Stimulated activated CD4-positive, alpha-beta T cell treated with anti-CD3 and anti-CD28 coated beads, Interleukin-1b, Interleukin-23, amount 100 ng/mL, for 1 hour (primary cell): ENCODE results near the gene SUPT20H.

Experiments
- DNase-seq, 2 donors: peaks; one replicate each; pipeline ENCODE4 v3.0.0-alpha.2; 2020; ENCODE audit warnings: low read depth in 2 of 2

The SUPT20H gene

GRCh38 chr13:37058910-37059847 lies at the start of gene SUPT20H:
TSS of gene SUPT20H (minus strand) at chr13:37059688. CDS start at chr13:37051490, 8,198 bp downstream.
- peak; percentile 87 to 94 for DNase-seq

DNA sequence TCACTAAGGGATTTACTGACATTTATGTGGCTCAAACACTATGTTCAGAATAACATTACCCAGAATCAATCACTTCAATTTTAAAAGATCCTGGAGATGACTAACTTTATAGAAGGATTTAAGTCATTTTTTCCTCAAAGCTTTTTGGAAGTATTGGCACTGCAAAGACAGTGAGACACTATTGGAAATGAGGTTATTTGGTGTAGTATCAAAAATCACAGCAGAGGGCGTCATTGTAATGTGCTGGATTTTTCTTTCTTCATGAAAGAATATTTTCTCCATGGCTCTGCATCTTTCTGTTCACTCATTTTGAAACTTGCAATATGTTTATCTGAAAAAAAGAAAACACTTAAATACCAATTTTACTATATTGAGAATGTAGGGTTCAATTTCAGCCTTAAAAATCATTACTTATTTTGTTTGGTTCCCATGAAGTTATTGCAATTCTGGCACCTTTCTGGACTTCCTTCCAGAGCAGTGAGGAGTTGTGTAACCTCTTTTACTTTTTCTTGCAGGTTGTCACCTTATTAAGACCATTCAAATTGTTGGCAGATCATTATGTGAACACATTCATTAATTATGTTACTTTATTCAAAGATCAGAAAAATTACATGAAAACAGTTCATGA lies 49.7 kb upstream of the SUPT20H start:
- DNase-seq: no peak

DNA sequence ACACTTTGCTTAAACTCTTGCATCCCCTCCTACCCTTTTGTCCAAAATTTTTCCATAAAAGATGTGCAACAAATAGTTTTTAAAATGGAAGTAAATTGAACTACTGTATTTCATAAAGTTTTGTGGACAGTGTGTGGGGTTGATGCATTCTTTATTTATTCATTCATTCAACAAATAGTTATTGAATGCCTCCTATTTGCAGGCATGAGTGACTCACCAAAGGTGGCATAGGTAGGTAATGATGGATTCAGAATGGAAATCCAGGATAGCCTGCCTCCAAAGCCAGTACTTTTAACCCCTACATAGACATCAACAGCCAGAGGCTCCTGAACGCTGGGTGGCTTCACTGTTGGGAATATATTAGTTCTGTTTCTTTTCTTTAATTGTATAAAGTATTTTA lies 48.4 kb upstream of the SUPT20H start:
- no peak for DNase-seq

- DNase-seq: no peak
Observed at GRCh38 chr13:37107456-37107855, 48.0 kb upstream of the SUPT20H start.

DNA sequence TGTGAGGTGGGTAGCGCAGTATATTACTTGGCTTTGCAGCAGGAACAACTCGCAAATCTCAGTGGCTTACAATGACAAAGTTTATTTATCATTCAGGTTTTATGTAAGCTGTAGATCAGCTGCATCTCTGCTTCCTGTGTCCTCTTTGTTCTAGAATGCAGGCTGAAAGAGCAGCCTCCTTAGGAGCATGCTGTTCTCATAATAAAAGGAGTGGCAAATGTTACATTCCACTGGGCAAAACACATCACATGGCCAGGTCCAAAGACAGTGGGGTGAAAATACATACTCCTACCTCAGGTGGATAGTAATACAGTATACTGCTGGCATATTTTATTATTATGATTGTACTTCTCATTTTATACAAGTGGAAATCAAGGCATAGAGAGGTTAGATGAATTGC lies 47.2 kb upstream of the SUPT20H start:
- no peak for DNase-seq

DNA sequence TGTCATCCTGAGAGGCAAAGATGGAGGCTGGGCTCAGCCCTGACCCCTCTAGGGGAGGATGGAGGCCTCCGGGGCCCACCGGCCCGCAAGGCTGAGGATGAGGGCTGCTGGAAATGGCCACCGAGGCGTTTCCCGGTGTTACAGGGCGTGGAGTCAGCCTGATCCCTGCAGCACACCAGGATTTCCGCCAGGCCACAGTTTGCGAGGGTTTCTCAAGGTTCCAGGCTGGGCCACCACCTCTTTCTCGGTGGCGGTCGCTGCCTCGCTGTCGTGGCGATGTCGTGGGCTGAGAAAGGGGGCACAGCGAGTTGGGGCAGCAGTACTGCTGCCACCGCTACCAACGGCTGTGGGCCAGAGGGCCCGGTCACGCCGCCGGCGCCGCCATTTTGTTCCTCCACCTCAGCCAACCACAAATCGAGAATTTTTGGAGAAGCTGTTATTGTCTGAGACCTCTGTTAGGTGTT lies 45.8 kb upstream of the SUPT20H start, which contains the start of gene CSNK1A1L:
CSNK1A1L (minus strand) TSS at position 414 of the 464 bp plus-strand sequence; CDS start at position 6, 408 bp downstream.
- no peak for DNase-seq

- DNase-seq: no peak
Observed at GRCh38 chr13:37102896-37103295, 43.4 kb upstream of the SUPT20H start.

GRCh38 chr13:37101201-37101600 lies 41.7 kb upstream of the SUPT20H start:
- no peak for DNase-seq

- DNase-seq: no peak
Observed at GRCh38 chr13:37100731-37101130, 41.2 kb upstream of the SUPT20H start.

GRCh38 chr13:37097076-37097475 lies 37.6 kb upstream of the SUPT20H start:
- DNase-seq: no peak

GRCh38 chr13:37094840-37095239 lies 35.4 kb upstream of the SUPT20H start:
- no peak for DNase-seq

GRCh38 chr13:37094099-37094498 lies 34.6 kb upstream of the SUPT20H start:
- no peak for DNase-seq

GRCh38 chr13:37091835-37092234 lies 32.3 kb upstream of the SUPT20H start:
- DNase-seq: no peak

GRCh38 chr13:37090912-37091311 lies 31.4 kb upstream of the SUPT20H start:
- DNase-seq: no peak

DNA sequence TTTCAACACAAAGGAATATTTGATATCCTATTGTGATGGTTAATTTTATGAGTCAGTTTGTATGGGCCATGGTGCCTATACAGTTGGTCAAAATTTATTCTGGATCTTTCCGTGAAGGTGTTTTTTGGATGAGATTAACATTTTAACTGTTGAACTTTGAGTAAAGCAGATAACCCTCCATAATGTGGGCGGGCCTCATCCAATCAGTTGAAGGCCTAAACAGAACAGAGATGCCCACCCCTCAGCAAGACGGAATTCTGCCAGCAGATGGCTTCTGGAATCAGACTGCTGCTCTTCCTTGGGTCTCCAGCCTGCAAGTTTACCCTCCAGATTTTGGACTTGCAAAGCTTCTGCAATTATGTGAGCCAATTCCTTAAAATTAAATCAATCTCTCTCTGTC lies 30.0 kb upstream of the SUPT20H start:
- DNase-seq: no peak

- DNase-seq: no peak
Observed at GRCh38 chr13:37087486-37087885, 28.0 kb upstream of the SUPT20H start.

DNA sequence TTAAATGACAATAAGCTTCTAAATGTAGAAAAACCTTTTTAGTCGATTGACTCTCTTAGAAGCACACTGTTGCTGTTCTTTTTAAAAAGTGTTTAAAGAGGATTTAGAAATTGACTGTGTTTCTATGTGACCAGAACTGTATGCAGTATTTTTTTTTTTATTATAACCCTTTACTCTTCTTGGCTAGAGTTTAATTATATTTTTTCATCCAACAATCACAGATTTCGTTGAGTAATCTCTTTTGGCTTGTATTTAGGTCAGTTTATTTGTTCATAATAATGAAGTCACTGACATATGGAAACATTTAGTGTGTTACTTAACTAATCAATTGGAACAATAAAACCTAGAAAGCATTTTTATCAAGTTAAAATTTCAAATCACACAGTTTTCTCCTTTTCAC lies 26.1 kb upstream of the SUPT20H start:
- no peak for DNase-seq

GRCh38 chr13:37076818-37077217 lies 17.3 kb upstream of the SUPT20H start:
- DNase-seq: no peak

DNA sequence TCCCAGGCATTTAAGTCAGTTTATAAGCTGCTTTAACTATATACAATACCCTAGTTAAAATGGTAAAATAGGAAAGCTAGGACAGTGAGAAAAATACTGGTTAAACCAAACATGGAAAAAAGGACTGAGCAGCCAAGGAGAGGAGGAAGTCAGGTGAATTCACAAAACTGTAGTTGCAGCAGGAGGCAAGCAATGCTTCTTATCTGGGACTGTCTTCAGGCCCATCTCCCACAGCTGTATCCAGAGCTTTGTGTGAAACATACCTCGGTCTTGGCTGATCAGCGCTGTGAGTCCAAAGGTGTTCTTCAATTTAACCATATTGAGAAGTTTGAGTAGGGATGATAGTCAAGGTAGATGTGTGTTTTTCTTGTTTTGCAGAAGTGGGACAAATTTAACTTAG lies 15.7 kb upstream of the SUPT20H start:
- no peak for DNase-seq

- no peak for DNase-seq
Observed at GRCh38 chr13:37074703-37075102, 15.2 kb upstream of the SUPT20H start.

DNA sequence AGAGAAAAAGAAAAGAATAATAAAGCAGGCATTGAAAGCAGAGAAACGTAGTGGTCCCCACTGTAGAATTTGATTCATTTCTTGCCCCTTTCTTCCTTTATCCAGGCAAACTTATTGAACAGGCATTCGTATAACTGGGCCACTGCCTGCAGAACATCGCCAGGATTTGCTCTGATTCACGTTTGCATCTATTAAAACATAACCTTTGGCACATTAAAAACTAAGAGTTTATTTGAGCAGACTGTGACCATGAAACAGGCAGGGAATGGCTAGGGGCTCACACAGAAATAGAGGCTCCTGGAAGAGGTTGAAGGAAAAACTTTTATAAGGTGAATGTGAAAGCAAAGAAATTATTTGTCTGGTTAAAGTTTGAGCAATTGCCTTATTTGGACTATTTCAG lies 12.5 kb upstream of the SUPT20H start:
- DNase-seq: no peak

DNA sequence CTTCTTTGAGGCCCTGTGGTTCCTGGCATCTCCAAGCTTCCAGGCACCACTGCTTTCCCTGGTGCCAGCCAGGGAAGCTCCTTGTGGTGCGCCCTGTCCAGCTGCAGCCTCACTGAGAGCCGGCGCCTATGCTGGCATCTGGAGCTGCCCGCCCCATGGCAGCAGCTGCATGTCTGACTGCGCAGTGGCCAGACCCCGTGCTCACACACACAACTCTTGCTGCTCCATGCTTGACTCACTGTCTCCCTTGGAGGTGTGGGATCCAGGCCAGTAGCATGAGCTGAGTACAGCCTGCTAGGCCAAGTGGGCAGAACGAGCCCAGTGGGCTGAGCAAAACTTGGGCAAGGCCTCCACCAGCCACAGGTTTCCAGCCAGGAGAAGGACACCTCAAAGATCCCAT lies 11.5 kb upstream of the SUPT20H start:
- no peak for DNase-seq

DNA sequence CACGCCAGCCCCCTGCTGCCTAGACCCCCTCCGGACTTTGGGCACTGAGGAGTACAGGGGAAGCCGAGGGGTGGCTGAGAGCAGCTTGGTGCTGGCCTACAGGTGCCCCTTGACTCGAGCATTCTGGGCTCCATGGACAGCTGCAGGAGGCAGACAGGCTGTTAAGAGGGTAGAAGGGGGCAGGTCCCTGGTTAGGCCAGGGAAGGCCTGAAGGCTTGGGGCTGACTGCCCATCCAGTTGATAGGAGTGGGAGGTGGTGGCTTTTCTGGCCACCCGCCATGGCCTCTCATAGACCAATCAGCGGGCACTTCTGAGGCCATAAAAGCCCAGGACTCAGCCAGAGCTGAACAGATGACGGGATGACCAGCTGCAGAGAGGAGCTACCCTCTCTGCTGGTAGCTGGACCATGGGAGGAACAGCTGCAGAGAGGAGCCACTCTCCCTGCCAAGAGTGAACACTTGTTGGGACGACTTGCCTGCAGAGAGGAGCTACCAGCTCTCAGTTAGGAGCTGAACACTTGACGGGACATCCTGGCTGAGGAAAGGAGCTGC lies 10.7 kb upstream of the SUPT20H start:
- no peak for DNase-seq
